GM23338 (cell line): ENCODE data around the gene P2RX7. TPM values are rescaled to one million over a fixed set of nuclear protein-coding genes. Genes with fewer than 3 reads are reported as not detected.

Experiments
- ATAC-seq: fragments of 200-7000 bp; cut with Tn5 transposase; 3 replicates; pipeline ENCODE4 v1.9.1; 2020
- DNase-seq: peaks from one replicate; pipeline ENCODE4 v3.0.0-alpha.2; 2015; ENCODE audit warnings: low spot score
- H2AFZ ChIP-seq: fragments of 200-600 bp; sonication (generic); 2 replicates; pipeline ENCODE4 v1.8.0; 2016; ENCODE audit warnings: antibody characterized with exemption, mild to moderate bottlenecking, moderate library complexity
- H3F3A ChIP-seq: fragments of 200-600 bp; sonication (generic); replicated peaks from 2 replicates; pipeline ENCODE4 v1.8.0; 2017; ENCODE audit warnings: antibody characterized with exemption, mixed run types, low read depth
- H3K27ac ChIP-seq: fragments of 200-600 bp; sonication (generic); 2 replicates; pipeline ENCODE4 v1.6.1; 2016; ENCODE audit warnings: low read depth
- H3K27me3 ChIP-seq: fragments of 200-600 bp; sonication (generic); 2 replicates; pipeline ENCODE4 v1.8.0; 2016; ENCODE audit warnings: mild to moderate bottlenecking, mixed run types, moderate library complexity; ENCODE audit not compliant: insufficient read depth
- H3K36me3 ChIP-seq: fragments of 200-600 bp; sonication (generic); 2 replicates; pipeline ENCODE4 v1.8.0; 2016; ENCODE audit warnings: mild to moderate bottlenecking; ENCODE audit not compliant: insufficient read depth
- H3K4me1 ChIP-seq: fragments of 200-600 bp; sonication (generic); 2 replicates; pipeline ENCODE4 v1.8.0; 2016; ENCODE audit warnings: mild to moderate bottlenecking, moderate library complexity; ENCODE audit not compliant: insufficient read depth
- H3K4me2 ChIP-seq: fragments of 200-600 bp; sonication (generic); 2 replicates; pipeline ENCODE4 v1.7.1; 2017; ENCODE audit warnings: mixed run types
- H3K4me3 ChIP-seq: fragments of 200-600 bp; sonication (generic); 2 replicates; pipeline ENCODE4 v1.6.1; 2016; ENCODE audit warnings: mixed run types
- H3K79me2 ChIP-seq: fragments of 200-600 bp; sonication (generic); replicated peaks from 2 replicates; pipeline ENCODE4 v1.8.0; 2017; ENCODE audit warnings: mild to moderate bottlenecking; ENCODE audit not compliant: insufficient read depth
- H3K9me2 ChIP-seq: fragments of 200-600 bp; sonication (generic); 2 replicates; pipeline ENCODE4 v1.8.0; 2017; ENCODE audit not compliant: insufficient read depth
- H4K20me1 ChIP-seq: fragments of 200-600 bp; sonication (generic); replicated peaks from 2 replicates; pipeline ENCODE4 v1.8.0; 2017; ENCODE audit warnings: mild to moderate bottlenecking; ENCODE audit not compliant: insufficient read depth
- H3K27ac Mint-ChIP-seq: 2 replicates; pipeline ENCODE4 v1.8.0; 2020; ENCODE audit warnings: inconsistent platforms, mild to moderate bottlenecking, moderate library complexity, mixed read lengths
- H3K27me3 Mint-ChIP-seq: 3 replicates; pipeline ENCODE4 v1.8.0; 2022; ENCODE audit warnings: low read depth, mild to moderate bottlenecking, moderate library complexity, mixed read lengths, inconsistent platforms; ENCODE audit not compliant: insufficient read depth, poor library complexity
- H3K36me3 Mint-ChIP-seq: 3 replicates; pipeline ENCODE4 v1.8.0; 2021; ENCODE audit warnings: low read depth, mild to moderate bottlenecking, inconsistent platforms, moderate library complexity, mixed read lengths
- H3K4me1 Mint-ChIP-seq: 3 replicates; pipeline ENCODE4 v1.8.0; 2020; ENCODE audit warnings: mild to moderate bottlenecking, inconsistent platforms, mixed read lengths
- H3K4me3 Mint-ChIP-seq: 3 replicates; pipeline ENCODE4 v1.8.0; 2021; ENCODE audit warnings: moderate library complexity, mild to moderate bottlenecking, inconsistent platforms, mixed read lengths
- H3K9me3 Mint-ChIP-seq: 3 replicates; pipeline ENCODE4 v1.8.0; 2020; ENCODE audit warnings: moderate library complexity, mild to moderate bottlenecking, inconsistent platforms, mixed read lengths
- CREB1 ChIP-seq: fragments of 250-450 bp; sonication (Bioruptor Pico); IDR thresholded peaks from 2 replicates; pipeline ENCODE4 v1.5.0; 2020; ENCODE audit warnings: low read depth, mild to moderate bottlenecking, moderate library complexity
- CTCF ChIP-seq, 2 experiments: fragments of 200-600 bp in 1 of 2; sonication (generic) in 1 of 2; conservative IDR thresholded peaks; 2 replicates each; pipeline versions ENCODE4 v1.5.1 to v1.6.1; 2016 to 2017; ENCODE audit warnings: antibody characterized with exemption in 2 of 2, low read depth in 2 of 2, mild to moderate bottlenecking in 2 of 2, moderate library complexity in 1 of 2
- EZH2 ChIP-seq: fragments of 200-600 bp; sonication (generic); IDR thresholded peaks from one replicate; pipeline ENCODE4 v1.8.0; 2017; ENCODE audit warnings: antibody characterized with exemption, mild to moderate bottlenecking, low read depth; ENCODE audit not compliant: unreplicated experiment
- EZH2phosphoT487 ChIP-seq: fragments of 200-600 bp; sonication (generic); IDR thresholded peaks from one replicate; pipeline ENCODE4 v1.8.1; 2018; ENCODE audit warnings: antibody characterized with exemption; ENCODE audit not compliant: unreplicated experiment
- JUNB ChIP-seq: IDR thresholded peaks from one replicate; pipeline ENCODE4 v1.6.1; 2016; ENCODE audit warnings: antibody characterized with exemption; ENCODE audit not compliant: unreplicated experiment
- NANOG ChIP-seq: IDR thresholded peaks from 2 replicates; pipeline ENCODE4 v1.6.1; 2016; ENCODE audit warnings: antibody characterized with exemption, borderline replicate concordance
- POLR2AphosphoS5 ChIP-seq: IDR thresholded peaks from 2 replicates; pipeline ENCODE4 v1.6.1; 2016; ENCODE audit warnings: antibody characterized with exemption, low read depth
- STAT1 ChIP-seq: IDR thresholded peaks from one replicate; pipeline ENCODE4 v1.6.1; 2016; ENCODE audit warnings: antibody characterized with exemption; ENCODE audit not compliant: unreplicated experiment
- ZNF114 ChIP-seq: fragments of 250-450 bp; sonication (Bioruptor Pico); IDR thresholded peaks from 2 replicates; pipeline ENCODE4 v1.5.0; 2020; ENCODE audit warnings: mild to moderate bottlenecking, moderate library complexity
- ZNF331 ChIP-seq: fragments of 250-450 bp; sonication (Bioruptor Pico); IDR thresholded peaks from 2 replicates; pipeline ENCODE4 v1.5.0; 2020; ENCODE audit warnings: low read depth, mild to moderate bottlenecking, moderate library complexity
- polyA plus RNA-seq: library from polyadenylated mRNA; unstranded; fragments of >200 nt; fragmentation: Nextera tagmentation; extraction: Ambion mirVana; gene quantifications from 2 replicates; pipeline ENCODE4 v1.2.1, GENCODE V29; 2016
- total RNA-seq: library from RNA; depleted of rRNA; stranded (reverse); fragments of >200 nt; shearing (Covaris generic); gene quantifications from 2 replicates; pipeline ENCODE4 v1.2.3, GENCODE V29; 2014
- TF ChIP-seq, protein P1 (sequence below): IDR thresholded peaks from one replicate; pipeline ENCODE4 v1.6.1; 2018; ENCODE audit warnings: antibody characterized with exemption; ENCODE audit not compliant: unreplicated experiment
- TF ChIP-seq, protein P2 (sequence below): IDR thresholded peaks from 2 replicates; pipeline ENCODE4 v1.6.1; 2016; ENCODE audit warnings: antibody characterized with exemption

P2RX7 gene
- total and polyA plus RNA-seq, 2 experiments from 2014 or later, result 0.24 to 0.48 TPM

DNA sequence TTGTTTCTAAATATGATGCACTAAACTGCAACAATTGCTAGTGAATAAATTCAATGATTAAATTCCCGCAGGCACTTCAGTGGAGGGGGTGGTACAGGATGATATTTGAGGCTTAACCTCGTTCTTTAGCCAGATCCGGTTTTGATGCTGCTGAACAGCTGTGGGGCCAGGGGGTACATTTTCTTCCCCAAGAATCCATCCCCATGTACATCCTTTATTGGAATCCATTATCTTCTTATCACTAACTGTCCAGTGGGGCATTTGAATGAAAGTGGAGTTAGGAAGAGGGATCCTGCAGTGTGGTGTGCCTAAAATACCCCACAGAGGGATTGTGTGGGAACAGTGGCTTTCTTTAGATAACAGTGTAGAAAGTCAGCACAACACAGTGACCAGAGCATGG, 48.4 kb upstream of the P2RX7 start (continued):
- TF ChIP-seq, protein P1, sequence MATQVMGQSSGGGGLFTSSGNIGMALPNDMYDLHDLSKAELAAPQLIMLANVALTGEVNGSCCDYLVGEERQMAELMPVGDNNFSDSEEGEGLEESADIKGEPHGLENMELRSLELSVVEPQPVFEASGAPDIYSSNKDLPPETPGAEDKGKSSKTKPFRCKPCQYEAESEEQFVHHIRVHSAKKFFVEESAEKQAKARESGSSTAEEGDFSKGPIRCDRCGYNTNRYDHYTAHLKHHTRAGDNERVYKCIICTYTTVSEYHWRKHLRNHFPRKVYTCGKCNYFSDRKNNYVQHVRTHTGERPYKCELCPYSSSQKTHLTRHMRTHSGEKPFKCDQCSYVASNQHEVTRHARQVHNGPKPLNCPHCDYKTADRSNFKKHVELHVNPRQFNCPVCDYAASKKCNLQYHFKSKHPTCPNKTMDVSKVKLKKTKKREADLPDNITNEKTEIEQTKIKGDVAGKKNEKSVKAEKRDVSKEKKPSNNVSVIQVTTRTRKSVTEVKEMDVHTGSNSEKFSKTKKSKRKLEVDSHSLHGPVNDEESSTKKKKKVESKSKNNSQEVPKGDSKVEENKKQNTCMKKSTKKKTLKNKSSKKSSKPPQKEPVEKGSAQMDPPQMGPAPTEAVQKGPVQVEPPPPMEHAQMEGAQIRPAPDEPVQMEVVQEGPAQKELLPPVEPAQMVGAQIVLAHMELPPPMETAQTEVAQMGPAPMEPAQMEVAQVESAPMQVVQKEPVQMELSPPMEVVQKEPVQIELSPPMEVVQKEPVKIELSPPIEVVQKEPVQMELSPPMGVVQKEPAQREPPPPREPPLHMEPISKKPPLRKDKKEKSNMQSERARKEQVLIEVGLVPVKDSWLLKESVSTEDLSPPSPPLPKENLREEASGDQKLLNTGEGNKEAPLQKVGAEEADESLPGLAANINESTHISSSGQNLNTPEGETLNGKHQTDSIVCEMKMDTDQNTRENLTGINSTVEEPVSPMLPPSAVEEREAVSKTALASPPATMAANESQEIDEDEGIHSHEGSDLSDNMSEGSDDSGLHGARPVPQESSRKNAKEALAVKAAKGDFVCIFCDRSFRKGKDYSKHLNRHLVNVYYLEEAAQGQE, result no peak
- TF ChIP-seq CREB1 (CRISPR knock-in tag), result no peak
- TF ChIP-seq STAT1, result no peak

GRCh38 chr12:121085069-121085468, 47.6 kb upstream of the P2RX7 start:
- H3F3A ChIP-seq, result no peaks in the 10 kb centered on the region
- Mint-ChIP-seq H3K27me3 (peaks cover 6% of the 10 kb centered on the region), H3K4me3 (no peak overlapping the region), H3K36me3 (no peaks in the 10 kb centered on the region), H3K27ac (no peak overlapping the region), H3K9me3 (peaks cover 6% of the 10 kb centered on the region; the same call in 2 of the 3 replicates), H3K4me1 (peaks cover 2% of the 10 kb centered on the region; the same call in 1 of the 3 replicates)
- no peaks in the 10 kb centered on the region for H4K20me1 ChIP-seq
- H3K79me2 ChIP-seq, result no peaks in the 10 kb centered on the region
- DNase-seq (no peak), ATAC-seq (no peak)
- no peaks in the 10 kb centered on the region for H3K4me1 ChIP-seq
- H3K27me3 ChIP-seq, result no peaks in the 10 kb centered on the region
- H2AFZ ChIP-seq, result peak overlapping the region; percentile 32; the same call in 1 of the 2 replicates
- no peaks in the 10 kb centered on the region for H3K9me2 ChIP-seq
- H3K4me2 ChIP-seq, result no peak overlapping the region
- H3K27ac ChIP-seq, result no peak overlapping the region
- H3K36me3 ChIP-seq, result no peaks in the 10 kb centered on the region
- H3K4me3 ChIP-seq, result no peak overlapping the region
- TF ChIP-seq ZNF331 (CRISPR knock-in tag), result no peak
- no peak for TF ChIP-seq POLR2AphosphoS5
- TF ChIP-seq, protein P1, result no peak
- no peak for TF ChIP-seq NANOG
- TF ChIP-seq JUNB, result no peak
- no peak for TF ChIP-seq CTCF (conservative IDR thresholded peaks at IDR 0.05; ENCODE audit: low read depth in 2 of 2)
- no peak for TF ChIP-seq CREB1 (CRISPR knock-in tag)
- TF ChIP-seq EZH2phosphoT487, result no peak
- TF ChIP-seq EZH2, result no peak
- TF ChIP-seq ZNF114 (CRISPR knock-in tag), result no peak
- TF ChIP-seq, protein P2, sequence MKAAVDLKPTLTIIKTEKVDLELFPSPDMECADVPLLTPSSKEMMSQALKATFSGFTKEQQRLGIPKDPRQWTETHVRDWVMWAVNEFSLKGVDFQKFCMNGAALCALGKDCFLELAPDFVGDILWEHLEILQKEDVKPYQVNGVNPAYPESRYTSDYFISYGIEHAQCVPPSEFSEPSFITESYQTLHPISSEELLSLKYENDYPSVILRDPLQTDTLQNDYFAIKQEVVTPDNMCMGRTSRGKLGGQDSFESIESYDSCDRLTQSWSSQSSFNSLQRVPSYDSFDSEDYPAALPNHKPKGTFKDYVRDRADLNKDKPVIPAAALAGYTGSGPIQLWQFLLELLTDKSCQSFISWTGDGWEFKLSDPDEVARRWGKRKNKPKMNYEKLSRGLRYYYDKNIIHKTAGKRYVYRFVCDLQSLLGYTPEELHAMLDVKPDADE, result no peak
